IMR-90 (cell line): Measurements from ENCODE around the gene ALDOA. TPM values are rescaled to one million over a fixed set of nuclear protein-coding genes. Genes with fewer than 3 reads are reported as not detected.

Experiments used
- ATAC-seq: fragments of 200-7000 bp; cut with Tn5 transposase; 2 replicates; pipeline ENCODE4 v1.9.1; 2020; ENCODE audit warnings: low read depth, mild to moderate bottlenecking, moderate library complexity
- BruUV-seq: library from RNA; stranded (reverse); fragments of 400-500 nt; replicated peaks from 2 replicates; lab custom pipeline; 2021; lab: Mats Ljungman, UMichigan
- CTCF ChIA-PET: fragments of 300-600 bp; formaldehyde crosslinking; extraction: SDS; loops from one replicate; lab custom pipeline; 2021; ENCODE audit warnings: antibody characterized with exemption; lab: Yijun Ruan, JAX
- POLR2A ChIA-PET: fragments of 300-600 bp; sonication (Branson Sonifier 250); formaldehyde crosslinking; loops from one replicate; lab custom pipeline; 2022; ENCODE audit warnings: antibody characterized with exemption; ENCODE audit not compliant: unreplicated experiment; lab: Charles Lee
- DNase-seq: peaks from one replicate; pipeline ENCODE4 v3.0.0; 2013
- H2AFZ ChIP-seq: replicated peaks from 2 replicates; pipeline ENCODE3; 2013; ENCODE audit warnings: low read length, mild to moderate bottlenecking; ENCODE audit not compliant: poor library complexity
- H2AK5ac ChIP-seq: 2 replicates; pipeline ENCODE4 v1.6.1; 2013; ENCODE audit warnings: low read depth, low read length, inconsistent platforms
- H2AK9ac ChIP-seq: replicated peaks from 2 replicates; pipeline ENCODE3; 2013; ENCODE audit warnings: mild to moderate bottlenecking, low read depth, low read length, moderate library complexity; ENCODE audit not compliant: poor library complexity
- H2BK120ac ChIP-seq: 2 replicates; pipeline ENCODE4 v1.6.1; 2013; ENCODE audit warnings: low read depth, low read length, inconsistent platforms
- H2BK15ac ChIP-seq: 3 replicates; pipeline ENCODE4 v1.6.1; 2013; ENCODE audit warnings: low read depth, low read length, inconsistent platforms
- H2BK20ac ChIP-seq: 2 replicates; pipeline ENCODE4 v1.6.1; 2013; ENCODE audit warnings: low read depth, mild to moderate bottlenecking, inconsistent platforms, low read length, moderate library complexity
- H2BK5ac ChIP-seq: 2 replicates; pipeline ENCODE4 v1.6.1; 2013; ENCODE audit warnings: mild to moderate bottlenecking, low read depth, low read length, inconsistent platforms; ENCODE audit not compliant: poor library complexity, severe bottlenecking
- H3K14ac ChIP-seq: replicated peaks from 2 replicates; pipeline ENCODE4 v1.6.1; 2013; ENCODE audit warnings: low read depth, low read length, inconsistent platforms
- H3K18ac ChIP-seq: 2 replicates; pipeline ENCODE4 v1.6.1; 2013; ENCODE audit warnings: low read depth, low read length, control low read depth
- H3K23ac ChIP-seq: 2 replicates; pipeline ENCODE4 v1.6.1; 2013; ENCODE audit warnings: low read depth, low read length, inconsistent platforms
- H3K27ac ChIP-seq: 2 replicates; pipeline ENCODE4 v1.5.1; 2013; ENCODE audit warnings: mild to moderate bottlenecking, control low read depth, low read length; ENCODE audit not compliant: insufficient read depth
- H3K27me3 ChIP-seq: 2 replicates; pipeline ENCODE4 v1.6.1; 2013; ENCODE audit warnings: low read length; ENCODE audit not compliant: control insufficient read depth, insufficient read depth
- H3K36me3 ChIP-seq: 2 replicates; pipeline ENCODE4 v1.6.1; 2013; ENCODE audit warnings: low read length, mixed read lengths; ENCODE audit not compliant: control insufficient read depth, insufficient read depth
- H3K4ac ChIP-seq: 2 replicates; pipeline ENCODE4 v1.6.1; 2013; ENCODE audit warnings: low read depth, low read length, inconsistent platforms
- H3K4me1 ChIP-seq: 2 replicates; pipeline ENCODE4 v1.6.1; 2013; ENCODE audit warnings: low read length, mixed read lengths; ENCODE audit not compliant: control insufficient read depth, insufficient read depth
- H3K4me2 ChIP-seq: 2 replicates; pipeline ENCODE4 v1.6.1; 2013; ENCODE audit warnings: low read depth, mild to moderate bottlenecking, control low read depth, low read length, moderate library complexity
- H3K4me3 ChIP-seq: 2 replicates; pipeline ENCODE4 v1.5.1; 2013; ENCODE audit warnings: low read depth, mild to moderate bottlenecking, control low read depth, low read length, moderate library complexity; ENCODE audit not compliant: insufficient read depth
- H3K56ac ChIP-seq: 2 replicates; pipeline ENCODE4 v1.6.1; 2013; ENCODE audit warnings: low read length, inconsistent platforms; ENCODE audit not compliant: insufficient read depth; ENCODE audit errors: extremely low read depth
- H3K79me1 ChIP-seq, 2 experiments: 2 replicates each; pipeline ENCODE4 v1.6.1; 2013; ENCODE audit warnings: low read length in 2 of 2, inconsistent platforms in 1 of 2, low read depth in 1 of 2
- H3K9ac ChIP-seq: 2 replicates; pipeline ENCODE4 v1.6.1; 2013; ENCODE audit warnings: low read depth, low read length, control low read depth
- H3K9me1 ChIP-seq: 2 replicates; pipeline ENCODE4 v1.6.1; 2013; ENCODE audit warnings: low read length, inconsistent platforms; ENCODE audit not compliant: insufficient read depth
- H3K9me3 ChIP-seq: 2 replicates; pipeline ENCODE4 v1.6.1; 2013; ENCODE audit warnings: low read length; ENCODE audit not compliant: control insufficient read depth, insufficient read depth
- H4K20me1 ChIP-seq: 2 replicates; pipeline ENCODE4 v1.6.1; 2013; ENCODE audit warnings: low read length, inconsistent platforms; ENCODE audit not compliant: insufficient read depth
- H4K5ac ChIP-seq: 2 replicates; pipeline ENCODE4 v1.6.1; 2013; ENCODE audit warnings: mild to moderate bottlenecking, low read depth, low read length, control low read depth
- H4K8ac ChIP-seq, 2 experiments: 2 replicates each; pipeline ENCODE4 v1.6.1; 2013; ENCODE audit warnings: low read depth in 2 of 2, low read length in 2 of 2, control low read depth in 1 of 2, inconsistent platforms in 1 of 2
- H4K91ac ChIP-seq: 2 replicates; pipeline ENCODE4 v1.6.1; 2013; ENCODE audit warnings: low read depth, low read length, inconsistent platforms; ENCODE audit not compliant: insufficient read depth
- BHLHE40 ChIP-seq: fragments of 150-350 bp; IDR thresholded peaks from 2 replicates; pipeline ENCODE4 v1.6.1; 2016; ENCODE audit warnings: mild to moderate bottlenecking, low read depth, low read length
- MAZ ChIP-seq: IDR thresholded peaks from 2 replicates; pipeline ENCODE4 v1.6.1; 2012; ENCODE audit warnings: low read depth, mild to moderate bottlenecking, low read length, improper control_type of control experiment, moderate library complexity, borderline replicate concordance
- NFE2L2 ChIP-seq: fragments of 150-350 bp; IDR thresholded peaks from 2 replicates; pipeline ENCODE4 v1.6.1; 2016; ENCODE audit warnings: low read depth, mild to moderate bottlenecking, low read length
- SMC3 ChIP-seq: fragments of 150-350 bp; IDR thresholded peaks from 2 replicates; pipeline ENCODE4 v1.6.1; 2016; ENCODE audit warnings: low read depth, mild to moderate bottlenecking, antibody characterized with exemption, low read length, moderate library complexity
- WGBS, 2 experiments: methylation state at CpG; one replicate each; pipeline versions ENCODE4 v1.1.5 to v1.1.7; 2013; ENCODE audit warnings: missing lambda C conversion rate in 2 of 2; ENCODE audit not compliant: insufficient read length in 1 of 2; ENCODE audit errors: extremely low coverage in 2 of 2; 5-methylcytosine and 5-hydroxymethylcytosine counted together
- dilution Hi-C: fragments of 300-500 bp; cut with HindIII; formaldehyde crosslinking; loops from one replicate; pipeline ENCODE4 v1.14.3; 2018; ENCODE audit warnings: low sequenced_read_pairs; ENCODE audit not compliant: unreplicated experiment
- in situ Hi-C: fragments of 300-500 bp; cut with MboI; formaldehyde crosslinking; loops from 3 replicates; pipeline ENCODE4 v1.14.3; 2019; ENCODE audit warnings: low sequenced_read_pairs, inconsistent platforms, mixed read lengths
- intact Hi-C: fragments of 100-400 bp; cut with micrococcal nuclease; formaldehyde crosslinking; loops from 2 replicates; pipeline ENCODE4 v1.10.0; 2022
- polyA plus RNA-seq, 3 experiments: library from polyadenylated mRNA; depleted of rRNA; stranded (reverse); fragments of >200 nt; gene quantifications; 2 replicates each; pipeline ENCODE4 v1.2.3, GENCODE V29; 2012; ENCODE audit warnings: low replicate concordance in 1 of 3
- total RNA-seq: library from RNA; depleted of rRNA; stranded (reverse); fragments of >200 nt; gene quantifications from 2 replicates; pipeline ENCODE4 v1.2.3, GENCODE V29; 2012
- TF ChIP-seq, protein P1 (sequence below): conservative IDR thresholded peaks from 2 replicates; pipeline ENCODE4 v1.5.1; 2012; ENCODE audit warnings: mild to moderate bottlenecking, low read depth, low read length, improper control_type of control experiment
- TF ChIP-seq, protein P2 (sequence below): fragments of 150-350 bp; IDR thresholded peaks from 2 replicates; pipeline ENCODE4 v1.6.1; 2016; ENCODE audit warnings: low read depth, mild to moderate bottlenecking, low read length, moderate library complexity, borderline replicate concordance

Gene ALDOA
- total and polyA plus RNA-seq, 2 of the 4 experiments (the other 2 are of a cell fraction) = 1,697 to 1,990 TPM

GRCh38 chr16:30113711-30114333 is 48.3 kb downstream of the ALDOA start:
- H3K18ac ChIP-seq = no peak overlapping the region
- DNase-seq (peak; percentile 20), ATAC-seq (peak; percentile 10; the same call in 1 of the 2 replicates)
- intact Hi-C loops = loop anchor here (5.0 kb wide), 1 partner anchor 298 kb away; no protein-coding TSS in a partner anchor
- no peak overlapping the region for H3K4me2 ChIP-seq
- dilution Hi-C loops = no loop called here
- in situ Hi-C loops = no loop called here
- H4K20me1 ChIP-seq = no peaks in the 10 kb centered on the region
- H3K9me3 ChIP-seq = no peaks in the 10 kb centered on the region
- H4K91ac ChIP-seq = no peak overlapping the region
- H3K36me3 ChIP-seq = peaks cover 45% of the 10 kb centered on the region
- H3K4me1 ChIP-seq = no peaks in the 10 kb centered on the region; the same call in 1 of the 2 replicates
- H2AK9ac ChIP-seq = peak overlapping the region; percentile 92
- WGBS, 2 experiments = no CpG with 5 or more reads among the region's 20 CpGs
- H3K23ac ChIP-seq = no peak overlapping the region
- no peak overlapping the region for H3K56ac ChIP-seq
- no peak overlapping the region for H2AK5ac ChIP-seq
- no peak overlapping the region for H2BK5ac ChIP-seq
- H3K9me1 ChIP-seq = no peaks in the 10 kb centered on the region
- H2BK120ac ChIP-seq = no peak overlapping the region
- no peak overlapping the region for H3K27ac ChIP-seq
- ChIA-PET CTCF (interaction anchor here (0.6 kb wide), 1 partner anchor 39 kb away, joined by 3 read pairs; no protein-coding TSS in a partner anchor), POLR2A (no interaction called here)
- no TSS peak for BruUV-seq
- H3K27me3 ChIP-seq = no peaks in the 10 kb centered on the region
- no peak overlapping the region for H2BK20ac ChIP-seq
- H2AFZ ChIP-seq = no peak overlapping the region
- no peak overlapping the region for H4K5ac ChIP-seq
- H3K4ac ChIP-seq = no peak overlapping the region
- no peak overlapping the region for H2BK15ac ChIP-seq
- H3K9ac ChIP-seq = no peak overlapping the region
- no peak overlapping the region for H3K14ac ChIP-seq
- TF ChIP-seq SMC3 = no peak
- no peak for TF ChIP-seq BHLHE40
- TF ChIP-seq, protein P1, sequence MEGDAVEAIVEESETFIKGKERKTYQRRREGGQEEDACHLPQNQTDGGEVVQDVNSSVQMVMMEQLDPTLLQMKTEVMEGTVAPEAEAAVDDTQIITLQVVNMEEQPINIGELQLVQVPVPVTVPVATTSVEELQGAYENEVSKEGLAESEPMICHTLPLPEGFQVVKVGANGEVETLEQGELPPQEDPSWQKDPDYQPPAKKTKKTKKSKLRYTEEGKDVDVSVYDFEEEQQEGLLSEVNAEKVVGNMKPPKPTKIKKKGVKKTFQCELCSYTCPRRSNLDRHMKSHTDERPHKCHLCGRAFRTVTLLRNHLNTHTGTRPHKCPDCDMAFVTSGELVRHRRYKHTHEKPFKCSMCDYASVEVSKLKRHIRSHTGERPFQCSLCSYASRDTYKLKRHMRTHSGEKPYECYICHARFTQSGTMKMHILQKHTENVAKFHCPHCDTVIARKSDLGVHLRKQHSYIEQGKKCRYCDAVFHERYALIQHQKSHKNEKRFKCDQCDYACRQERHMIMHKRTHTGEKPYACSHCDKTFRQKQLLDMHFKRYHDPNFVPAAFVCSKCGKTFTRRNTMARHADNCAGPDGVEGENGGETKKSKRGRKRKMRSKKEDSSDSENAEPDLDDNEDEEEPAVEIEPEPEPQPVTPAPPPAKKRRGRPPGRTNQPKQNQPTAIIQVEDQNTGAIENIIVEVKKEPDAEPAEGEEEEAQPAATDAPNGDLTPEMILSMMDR = no peak
- TF ChIP-seq, protein P2, sequence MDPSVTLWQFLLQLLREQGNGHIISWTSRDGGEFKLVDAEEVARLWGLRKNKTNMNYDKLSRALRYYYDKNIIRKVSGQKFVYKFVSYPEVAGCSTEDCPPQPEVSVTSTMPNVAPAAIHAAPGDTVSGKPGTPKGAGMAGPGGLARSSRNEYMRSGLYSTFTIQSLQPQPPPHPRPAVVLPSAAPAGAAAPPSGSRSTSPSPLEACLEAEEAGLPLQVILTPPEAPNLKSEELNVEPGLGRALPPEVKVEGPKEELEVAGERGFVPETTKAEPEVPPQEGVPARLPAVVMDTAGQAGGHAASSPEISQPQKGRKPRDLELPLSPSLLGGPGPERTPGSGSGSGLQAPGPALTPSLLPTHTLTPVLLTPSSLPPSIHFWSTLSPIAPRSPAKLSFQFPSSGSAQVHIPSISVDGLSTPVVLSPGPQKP = no peak
- no peak for TF ChIP-seq MAZ
- no peak for TF ChIP-seq NFE2L2
- no peaks in the 10 kb centered on the region; a peak in 1 of 4 replicates for H3K79me1 ChIP-seq
- H4K8ac ChIP-seq = no peak overlapping the region
- no peak overlapping the region for H3K4me3 ChIP-seq
